OCI-LY1 (cell line): Measurements from ENCODE around the gene FAM13A.

ENCODE experiments used
- H2AFZ ChIP-seq: fragments of 200-600 bp; sonication (generic), shearing (Covaris generic); 2 replicates; pipeline ENCODE4 v1.6.0; 2014; ENCODE audit warnings: antibody characterized with exemption, mild to moderate bottlenecking, low read length
- H3F3A ChIP-seq: fragments of 200-600 bp; sonication (generic), shearing (Covaris generic); 2 replicates; pipeline ENCODE4 v1.6.0; 2014; ENCODE audit warnings: mild to moderate bottlenecking, antibody characterized with exemption, low read length, moderate library complexity; ENCODE audit not compliant: insufficient read depth
- H3K27ac ChIP-seq: fragments of 200-600 bp; sonication (generic); 2 replicates; pipeline ENCODE4 v1.5.1; 2014; ENCODE audit warnings: low read length, mixed run types, mild to moderate bottlenecking, low read depth; ENCODE audit not compliant: poor library complexity, severe bottlenecking
- H3K27me3 ChIP-seq: fragments of 200-600 bp; sonication (generic); 2 replicates; pipeline ENCODE4 v1.6.0; 2014; ENCODE audit warnings: antibody characterized with exemption, mild to moderate bottlenecking, low read length, moderate library complexity; ENCODE audit not compliant: insufficient read depth
- H3K36me3 ChIP-seq: fragments of 200-600 bp; sonication (generic); 2 replicates; pipeline ENCODE4 v1.6.1; 2014; ENCODE audit warnings: mild to moderate bottlenecking, antibody characterized with exemption, low read length, moderate library complexity, mixed read lengths; ENCODE audit not compliant: insufficient read depth
- H3K4me1 ChIP-seq: fragments of 200-600 bp; sonication (generic); 2 replicates; pipeline ENCODE4 v1.5.1; 2014; ENCODE audit warnings: mild to moderate bottlenecking, low read length, moderate library complexity; ENCODE audit not compliant: insufficient read depth, severe bottlenecking
- H3K4me2 ChIP-seq: fragments of 200-600 bp; sonication (generic), shearing (Covaris generic); 2 replicates; pipeline ENCODE4 v1.6.1; 2014; ENCODE audit warnings: low read length
- H3K4me3 ChIP-seq: fragments of 200-600 bp; sonication (generic); 2 replicates; pipeline ENCODE4 v1.5.1; 2014; ENCODE audit warnings: low read length, low read depth, mild to moderate bottlenecking, mixed read lengths; ENCODE audit not compliant: poor library complexity, severe bottlenecking
- H3K79me2 ChIP-seq: fragments of 200-600 bp; shearing (Covaris generic); 2 replicates; pipeline ENCODE4 v1.6.1; 2016; ENCODE audit warnings: mixed run types, low read length, mixed read lengths; ENCODE audit not compliant: insufficient read depth
- H3K9ac ChIP-seq: fragments of 200-600 bp; sonication (generic), shearing (Covaris generic); 2 replicates; pipeline ENCODE4 v1.6.1; 2014; ENCODE audit warnings: mild to moderate bottlenecking, low read length, mixed read lengths
- H3K9me2 ChIP-seq: fragments of 200-600 bp; sonication (generic), shearing (Covaris generic); 2 replicates; pipeline ENCODE4 v1.6.1; 2014; ENCODE audit warnings: low read depth, mild to moderate bottlenecking, low read length, mixed read lengths
- H3K9me3 ChIP-seq: fragments of 200-600 bp; shearing (Covaris generic); 2 replicates; pipeline ENCODE4 v1.6.1; 2014; ENCODE audit warnings: low read length, mixed read lengths
- H4K20me1 ChIP-seq: fragments of 200-600 bp; sonication (generic), shearing (Covaris generic); 2 replicates; pipeline ENCODE4 v1.6.0; 2016; ENCODE audit warnings: mild to moderate bottlenecking, low read length; ENCODE audit not compliant: insufficient read depth
- EZH2 ChIP-seq: fragments of 200-600 bp; sonication (generic), shearing (Covaris generic); IDR thresholded peaks from 2 replicates; pipeline ENCODE4 v1.8.0; 2017; ENCODE audit warnings: borderline replicate concordance, mixed run types, mild to moderate bottlenecking, antibody characterized with exemption, low read length, moderate library complexity, mixed read lengths
- TF ChIP-seq, protein P1 (sequence below): fragments of 200-600 bp; sonication (generic), shearing (Covaris generic); IDR thresholded peaks from 2 replicates; pipeline ENCODE4 v1.5.1; 2017; ENCODE audit warnings: mild to moderate bottlenecking, antibody characterized with exemption, low read length, moderate library complexity, mixed read lengths

Gene FAM13A

DNA sequence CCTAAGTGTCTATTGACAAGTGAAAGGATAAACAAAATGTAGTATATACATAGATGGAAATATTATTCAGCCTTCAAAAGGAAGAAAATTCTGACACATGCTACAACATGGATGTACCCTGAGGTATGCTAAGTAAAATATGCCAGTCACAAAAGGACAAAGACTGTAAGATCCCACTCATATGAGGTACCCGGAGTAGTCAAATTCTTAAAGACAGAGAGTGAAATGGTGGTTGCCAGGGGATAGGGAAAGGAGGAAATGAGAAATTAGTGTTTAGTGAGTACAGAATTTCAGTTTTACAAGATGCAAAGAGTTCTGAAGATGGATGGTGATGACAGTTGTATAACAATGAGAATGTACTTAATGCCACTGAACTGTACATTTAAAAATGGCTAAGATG, 257.1 kb downstream of the FAM13A start:
- Histone ChIP-seq H3K4me3 (no peak overlapping the region), H3K9me2 (no peaks in the 10 kb centered on the region)

DNA sequence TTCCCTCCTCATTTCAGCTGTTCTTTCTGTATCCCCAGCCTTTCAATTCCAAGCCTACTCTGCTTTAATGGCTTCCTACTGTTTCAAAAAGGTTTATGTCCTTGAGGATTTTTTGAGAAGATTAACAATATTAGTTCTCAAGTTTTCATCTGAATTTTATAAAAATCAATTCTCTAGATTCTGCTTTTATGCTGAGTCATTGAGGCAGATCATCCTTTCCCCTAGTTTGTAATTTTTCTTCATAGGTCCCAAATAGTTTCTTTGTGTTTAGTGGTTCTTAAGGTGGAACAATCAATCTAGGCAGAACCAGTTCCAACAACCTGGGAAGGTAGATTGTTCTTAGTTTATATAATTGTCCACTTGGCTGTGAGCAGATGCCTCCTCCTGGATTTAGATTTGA, 259.3 kb downstream of the FAM13A start:
- no peaks in the 10 kb centered on the region for H3K4me1 ChIP-seq
- no peaks in the 10 kb centered on the region for H4K20me1 ChIP-seq
- H3K4me3 ChIP-seq, result no peak overlapping the region
- H3K27ac ChIP-seq, result no peak overlapping the region
- no peaks in the 10 kb centered on the region for H3K79me2 ChIP-seq
- H3K9ac ChIP-seq, result no peak overlapping the region
- H3F3A ChIP-seq, result no peaks in the 10 kb centered on the region
- no peaks in the 10 kb centered on the region for H3K36me3 ChIP-seq
- H3K27me3 ChIP-seq, result no peaks in the 10 kb centered on the region
- H3K9me3 ChIP-seq, result no peaks in the 10 kb centered on the region
- TF ChIP-seq EZH2, result no peak
- TF ChIP-seq, protein P1, sequence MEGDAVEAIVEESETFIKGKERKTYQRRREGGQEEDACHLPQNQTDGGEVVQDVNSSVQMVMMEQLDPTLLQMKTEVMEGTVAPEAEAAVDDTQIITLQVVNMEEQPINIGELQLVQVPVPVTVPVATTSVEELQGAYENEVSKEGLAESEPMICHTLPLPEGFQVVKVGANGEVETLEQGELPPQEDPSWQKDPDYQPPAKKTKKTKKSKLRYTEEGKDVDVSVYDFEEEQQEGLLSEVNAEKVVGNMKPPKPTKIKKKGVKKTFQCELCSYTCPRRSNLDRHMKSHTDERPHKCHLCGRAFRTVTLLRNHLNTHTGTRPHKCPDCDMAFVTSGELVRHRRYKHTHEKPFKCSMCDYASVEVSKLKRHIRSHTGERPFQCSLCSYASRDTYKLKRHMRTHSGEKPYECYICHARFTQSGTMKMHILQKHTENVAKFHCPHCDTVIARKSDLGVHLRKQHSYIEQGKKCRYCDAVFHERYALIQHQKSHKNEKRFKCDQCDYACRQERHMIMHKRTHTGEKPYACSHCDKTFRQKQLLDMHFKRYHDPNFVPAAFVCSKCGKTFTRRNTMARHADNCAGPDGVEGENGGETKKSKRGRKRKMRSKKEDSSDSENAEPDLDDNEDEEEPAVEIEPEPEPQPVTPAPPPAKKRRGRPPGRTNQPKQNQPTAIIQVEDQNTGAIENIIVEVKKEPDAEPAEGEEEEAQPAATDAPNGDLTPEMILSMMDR, result no peak
- H3K4me2 ChIP-seq, result no peak overlapping the region
- no peaks in the 10 kb centered on the region for H3K9me2 ChIP-seq
- no peak overlapping the region for H2AFZ ChIP-seq

More for the DNA sequence above, 257.1 kb downstream of the FAM13A start:
- no peaks in the 10 kb centered on the region for H3K36me3 ChIP-seq
- H3K9ac ChIP-seq, result no peak overlapping the region
- H2AFZ ChIP-seq, result no peak overlapping the region
- H3F3A ChIP-seq, result no peaks in the 10 kb centered on the region
- no peaks in the 10 kb centered on the region for H3K4me1 ChIP-seq
- H3K79me2 ChIP-seq, result no peaks in the 10 kb centered on the region
- no peaks in the 10 kb centered on the region for H3K27me3 ChIP-seq
- H3K4me2 ChIP-seq, result no peak overlapping the region
- TF ChIP-seq, protein P1, result no peak
- TF ChIP-seq EZH2, result no peak
- H4K20me1 ChIP-seq, result no peaks in the 10 kb centered on the region
- H3K9me3 ChIP-seq, result no peaks in the 10 kb centered on the region
- H3K27ac ChIP-seq, result no peak overlapping the region

DNA sequence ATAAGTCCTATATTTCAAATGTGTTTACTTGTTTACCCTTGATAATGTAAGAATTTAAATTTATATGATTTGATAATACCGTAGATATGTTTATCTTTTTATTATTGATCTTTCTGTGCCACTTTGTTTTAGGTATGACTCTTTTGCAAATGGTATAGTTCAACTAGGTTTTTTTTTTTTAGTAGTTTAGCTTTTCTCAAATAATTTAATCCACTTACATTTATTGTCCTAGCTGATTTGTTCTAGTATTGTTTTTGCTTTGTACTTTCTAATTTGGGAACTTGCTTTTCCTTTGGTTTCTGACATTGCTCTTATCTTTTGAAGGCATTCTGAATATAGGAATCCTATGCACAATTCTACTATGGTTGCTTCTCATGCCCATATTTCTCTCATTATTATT, 260.4 kb downstream of the FAM13A start:
- no peak overlapping the region for H3K9ac ChIP-seq

More for the DNA sequence above, 260.4 kb downstream of the FAM13A start:
- no peak overlapping the region for H2AFZ ChIP-seq
- H3F3A ChIP-seq, result no peaks in the 10 kb centered on the region
- H3K4me2 ChIP-seq, result no peak overlapping the region
- H3K27me3 ChIP-seq, result no peaks in the 10 kb centered on the region
- H3K36me3 ChIP-seq, result no peaks in the 10 kb centered on the region
- H3K4me1 ChIP-seq, result no peaks in the 10 kb centered on the region
- no peak overlapping the region for H3K4me3 ChIP-seq
- H3K27ac ChIP-seq, result no peak overlapping the region
- no peaks in the 10 kb centered on the region for H3K9me2 ChIP-seq
- no peaks in the 10 kb centered on the region for H4K20me1 ChIP-seq
- no peaks in the 10 kb centered on the region for H3K9me3 ChIP-seq
- H3K79me2 ChIP-seq, result no peaks in the 10 kb centered on the region
- no peak for TF ChIP-seq EZH2
- TF ChIP-seq, protein P1, result no peak
